DOHH2 (cell line): Measurements from ENCODE around the gene DNAJC11.

Experiments used
- EZH2phosphoT487 ChIP-seq: fragments of 200-600 bp; sonication (generic); IDR thresholded peaks from 2 replicates; pipeline ENCODE4 v1.6.1; 2017; ENCODE audit warnings: borderline replicate concordance, mild to moderate bottlenecking, antibody characterized with exemption, low read length, moderate library complexity, mixed read lengths
- TF ChIP-seq, protein P1 (sequence below): fragments of 200-600 bp; sonication (generic); IDR thresholded peaks from one replicate; pipeline ENCODE4 v1.5.1; 2014; ENCODE audit warnings: antibody characterized with exemption, mild to moderate bottlenecking, low read depth, low read length; ENCODE audit not compliant: poor library complexity, severe bottlenecking

DNA sequence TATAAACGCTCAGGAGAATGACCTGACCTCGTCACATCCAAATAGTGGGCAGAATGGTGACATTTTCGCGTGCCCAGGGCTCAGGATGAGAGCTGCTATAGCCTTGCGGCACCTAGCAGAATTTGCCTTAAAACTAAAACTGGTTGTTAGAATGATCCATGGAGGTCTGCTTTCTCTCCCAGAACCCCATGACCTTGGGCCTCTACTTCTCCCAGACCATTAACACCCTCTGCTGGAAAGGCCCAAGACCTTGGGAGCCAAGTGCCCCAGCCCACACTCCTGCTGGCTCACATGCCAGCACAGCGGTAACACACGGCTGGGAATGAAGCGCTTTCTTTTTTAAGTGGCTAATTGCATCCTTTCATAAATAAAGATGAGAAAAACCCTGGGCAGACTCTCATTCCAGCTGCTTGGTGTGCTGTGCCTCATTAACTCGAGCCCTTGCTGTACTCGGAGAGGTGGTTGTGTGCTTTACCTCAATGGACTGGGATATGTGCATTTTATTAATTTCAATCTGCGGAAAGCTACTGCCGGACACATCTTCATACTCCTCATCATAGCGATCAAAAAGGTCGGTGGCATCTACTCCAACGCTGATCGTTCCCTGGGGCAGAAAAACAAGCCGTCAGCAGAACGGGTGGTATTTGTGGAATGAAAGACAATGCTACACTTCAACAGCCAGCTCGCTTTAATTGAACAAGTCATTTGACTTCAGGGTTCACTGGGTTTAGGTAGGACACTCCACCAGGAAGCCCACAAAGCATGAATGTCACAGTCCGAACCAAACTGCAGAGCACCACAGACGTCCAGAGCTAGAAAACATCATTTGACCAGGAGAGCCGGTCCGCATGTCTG, 48.0 kb downstream of the DNAJC11 start:
- TF ChIP-seq, protein P1, sequence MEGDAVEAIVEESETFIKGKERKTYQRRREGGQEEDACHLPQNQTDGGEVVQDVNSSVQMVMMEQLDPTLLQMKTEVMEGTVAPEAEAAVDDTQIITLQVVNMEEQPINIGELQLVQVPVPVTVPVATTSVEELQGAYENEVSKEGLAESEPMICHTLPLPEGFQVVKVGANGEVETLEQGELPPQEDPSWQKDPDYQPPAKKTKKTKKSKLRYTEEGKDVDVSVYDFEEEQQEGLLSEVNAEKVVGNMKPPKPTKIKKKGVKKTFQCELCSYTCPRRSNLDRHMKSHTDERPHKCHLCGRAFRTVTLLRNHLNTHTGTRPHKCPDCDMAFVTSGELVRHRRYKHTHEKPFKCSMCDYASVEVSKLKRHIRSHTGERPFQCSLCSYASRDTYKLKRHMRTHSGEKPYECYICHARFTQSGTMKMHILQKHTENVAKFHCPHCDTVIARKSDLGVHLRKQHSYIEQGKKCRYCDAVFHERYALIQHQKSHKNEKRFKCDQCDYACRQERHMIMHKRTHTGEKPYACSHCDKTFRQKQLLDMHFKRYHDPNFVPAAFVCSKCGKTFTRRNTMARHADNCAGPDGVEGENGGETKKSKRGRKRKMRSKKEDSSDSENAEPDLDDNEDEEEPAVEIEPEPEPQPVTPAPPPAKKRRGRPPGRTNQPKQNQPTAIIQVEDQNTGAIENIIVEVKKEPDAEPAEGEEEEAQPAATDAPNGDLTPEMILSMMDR: no peak
- TF ChIP-seq EZH2phosphoT487: no peak
